Adrenal gland (tissue), 5 donors: ENCODE data around the gene VPS39.

Experiments
- CTCF ChIP-seq, 6 experiments: fragments of 450-650 bp in 4 of 6; fragments of 200-600 bp in 2 of 6; sonication (generic) in 1 of 6; IDR thresholded peaks; 1 replicate in 5 of 6; 2 replicates in 1 of 6; pipeline versions ENCODE4 v1.5.1 to v1.8.0; 2016 to 2021; ENCODE audit warnings: antibody characterized with exemption in 6 of 6, mild to moderate bottlenecking in 2 of 6, moderate library complexity in 1 of 6
- POLR2A ChIP-seq, 2 donors: fragments of 450-650 bp; IDR thresholded peaks; one replicate each; pipeline ENCODE4 v1.6.1; 2017; ENCODE audit warnings: antibody characterized with exemption in 2 of 2, mild to moderate bottlenecking in 2 of 2, moderate library complexity in 1 of 2
- donor health status: DM: no; HTN: no; CAD: no.

GRCh38 chr15:42130246-42130986 is 77.7 kb downstream of the VPS39 start:
- TF ChIP-seq CTCF (IDR thresholded peaks at IDR 0.05), result no peak
- TF ChIP-seq POLR2A (IDR thresholded peaks at IDR 0.05), result no peak
